ENCODE results near the gene MAMDC2.
"Not testable (repeated sequence)": the region's sequence is repeated elsewhere in the genome, so short reads cannot be mapped to it uniquely, and the experiment has no call there.

The MAMDC2 gene

GRCh38 chr9:70217029-70217428 is 173.4 kb downstream of the MAMDC2 start:
- Histone ChIP-seq H3K4me3 (ENCODE audit: low read depth in 1 of 2, low read length in 2 of 2) (no peak overlapping the region), H3K9me3 (ENCODE audit: control insufficient read depth in 1 of 2, low read length in 2 of 2) (no peaks in the 10 kb centered on the region), H3K4me1 (ENCODE audit: control insufficient read depth in 1 of 2, insufficient read depth in 2 of 2, low read length in 2 of 2) (no peaks in the 10 kb centered on the region), H3K27ac (ENCODE audit: low read length) (no peak overlapping the region), H3K27me3 (ENCODE audit: low read depth, low read length) (no peaks in the 10 kb centered on the region), H3K36me3 (ENCODE audit: control insufficient read depth in 1 of 2, insufficient read depth in 2 of 2, low read length in 2 of 2) (peaks cover 22 to 37% of the 10 kb centered on the region in 2 donors)

- Histone ChIP-seq H3K36me3 (ENCODE audit: control insufficient read depth in 1 of 2, insufficient read depth in 2 of 2, low read length in 2 of 2) (peaks cover 23 to 40% of the 10 kb centered on the region in 2 donors), H3K4me3 (ENCODE audit: low read depth in 1 of 2, low read length in 2 of 2) (no peak overlapping the region), H3K27me3 (ENCODE audit: low read depth, low read length) (no peaks in the 10 kb centered on the region), H3K9me3 (ENCODE audit: control insufficient read depth in 1 of 2, low read length in 2 of 2) (no peaks in the 10 kb centered on the region), H3K4me1 (ENCODE audit: control insufficient read depth in 1 of 2, insufficient read depth in 2 of 2, low read length in 2 of 2) (no peaks in the 10 kb centered on the region), H3K27ac (ENCODE audit: low read length) (no peak overlapping the region)
These were observed 175.1 kb downstream of the MAMDC2 start for GRCh38 chr9:70218767-70219166.

GRCh38 chr9:70220216-70220615 is 176.6 kb downstream of the MAMDC2 start:
- Histone ChIP-seq H3K4me3 (ENCODE audit: low read depth in 1 of 2, low read length in 2 of 2) (no peak overlapping the region), H3K27me3 (ENCODE audit: low read depth, low read length) (no peaks in the 10 kb centered on the region), H3K9me3 (ENCODE audit: control insufficient read depth in 1 of 2, low read length in 2 of 2) (no peaks in the 10 kb centered on the region), H3K4me1 (ENCODE audit: control insufficient read depth in 1 of 2, insufficient read depth in 2 of 2, low read length in 2 of 2) (no peaks in the 10 kb centered on the region), H3K36me3 (ENCODE audit: control insufficient read depth in 1 of 2, insufficient read depth in 2 of 2, low read length in 2 of 2) (peaks cover 14 to 41% of the 10 kb centered on the region in 2 donors), H3K27ac (ENCODE audit: low read length) (no peak overlapping the region)

- Histone ChIP-seq H3K4me3 (ENCODE audit: low read depth in 1 of 2, low read length in 2 of 2) (no peak overlapping the region), H3K27ac (ENCODE audit: low read length) (no peak overlapping the region), H3K9me3 (ENCODE audit: control insufficient read depth in 1 of 2, low read length in 2 of 2) (no peaks in the 10 kb centered on the region), H3K36me3 (ENCODE audit: control insufficient read depth in 1 of 2, insufficient read depth in 2 of 2, low read length in 2 of 2) (peaks cover 14 to 35% of the 10 kb centered on the region in 2 donors), H3K4me1 (ENCODE audit: control insufficient read depth in 1 of 2, insufficient read depth in 2 of 2, low read length in 2 of 2) (no peaks in the 10 kb centered on the region), H3K27me3 (ENCODE audit: low read depth, low read length) (no peaks in the 10 kb centered on the region)
These were observed 178.7 kb downstream of the MAMDC2 start for GRCh38 chr9:70222354-70222753.

GRCh38 chr9:70228118-70228517 is 184.5 kb downstream of the MAMDC2 start:
- Histone ChIP-seq H3K36me3 (ENCODE audit: control insufficient read depth in 1 of 2, insufficient read depth in 2 of 2, low read length in 2 of 2) (peaks cover 0 to 13% of the 10 kb centered on the region in 2 donors), H3K27me3 (ENCODE audit: low read depth, low read length) (no peaks in the 10 kb centered on the region), H3K4me3 (ENCODE audit: low read depth in 1 of 2, low read length in 2 of 2) (no peak overlapping the region), H3K27ac (ENCODE audit: low read length) (no peak overlapping the region), H3K9me3 (ENCODE audit: control insufficient read depth in 1 of 2, low read length in 2 of 2) (no peaks in the 10 kb centered on the region), H3K4me1 (ENCODE audit: control insufficient read depth in 1 of 2, insufficient read depth in 2 of 2, low read length in 2 of 2) (peaks cover 0 to 9% of the 10 kb centered on the region in 2 donors)

GRCh38 chr9:70228611-70229010 is 185.0 kb downstream of the MAMDC2 start:
- H3K4me3 ChIP-seq (ENCODE audit: low read depth in 1 of 2, low read length in 2 of 2): no peak overlapping the region
- H3K27me3 ChIP-seq (ENCODE audit: low read depth, low read length): no peaks in the 10 kb centered on the region
- H3K27ac ChIP-seq (ENCODE audit: low read length): peak overlapping the region; percentile 19
- no peaks in the 10 kb centered on the region for H3K9me3 ChIP-seq (ENCODE audit: control insufficient read depth in 1 of 2, low read length in 2 of 2)
- H3K36me3 ChIP-seq (ENCODE audit: control insufficient read depth in 1 of 2, insufficient read depth in 2 of 2, low read length in 2 of 2): peaks cover 0 to 9% of the 10 kb centered on the region in 2 donors
- peaks cover 0 to 9% of the 10 kb centered on the region in 2 donors for H3K4me1 ChIP-seq (ENCODE audit: control insufficient read depth in 1 of 2, insufficient read depth in 2 of 2, low read length in 2 of 2)

GRCh38 chr9:70229026-70229425 is 185.4 kb downstream of the MAMDC2 start:
- no peaks in the 10 kb centered on the region for H3K27me3 ChIP-seq (ENCODE audit: low read depth, low read length)
- H3K4me3 ChIP-seq (ENCODE audit: low read depth in 1 of 2, low read length in 2 of 2): no peak overlapping the region

GRCh38 chr9:70229579-70229978 is 185.9 kb downstream of the MAMDC2 start:
- H3K4me1 ChIP-seq (ENCODE audit: control insufficient read depth in 1 of 2, insufficient read depth in 2 of 2, low read length in 2 of 2): peaks cover 0 to 9% of the 10 kb centered on the region in 2 donors
- H3K9me3 ChIP-seq (ENCODE audit: control insufficient read depth in 1 of 2, low read length in 2 of 2): no peaks in the 10 kb centered on the region
- no peak overlapping the region for H3K4me3 ChIP-seq (ENCODE audit: low read depth in 1 of 2, low read length in 2 of 2)
- no peak overlapping the region for H3K27ac ChIP-seq (ENCODE audit: low read length)
- no peaks in the 10 kb centered on the region for H3K27me3 ChIP-seq (ENCODE audit: low read depth, low read length)
- no peaks in the 10 kb centered on the region for H3K36me3 ChIP-seq (ENCODE audit: control insufficient read depth in 1 of 2, insufficient read depth in 2 of 2, low read length in 2 of 2)

More at GRCh38 chr9:70229026-70229425, 185.4 kb downstream of the MAMDC2 start:
- Histone ChIP-seq H3K4me1 (ENCODE audit: control insufficient read depth in 1 of 2, insufficient read depth in 2 of 2, low read length in 2 of 2) (peaks cover 0 to 9% of the 10 kb centered on the region in 2 donors), H3K36me3 (ENCODE audit: control insufficient read depth in 1 of 2, insufficient read depth in 2 of 2, low read length in 2 of 2) (peaks cover 0 to 5% of the 10 kb centered on the region in 2 donors), H3K27ac (ENCODE audit: low read length) (no peak overlapping the region), H3K9me3 (ENCODE audit: control insufficient read depth in 1 of 2, low read length in 2 of 2) (no peaks in the 10 kb centered on the region)

GRCh38 chr9:70232476-70232875 is 188.8 kb downstream of the MAMDC2 start:
- Histone ChIP-seq H3K36me3 (ENCODE audit: control insufficient read depth in 1 of 2, insufficient read depth in 2 of 2, low read length in 2 of 2) (no peaks in the 10 kb centered on the region), H3K27ac (ENCODE audit: low read length) (no peak overlapping the region), H3K4me3 (ENCODE audit: low read depth in 1 of 2, low read length in 2 of 2) (no peak overlapping the region), H3K27me3 (ENCODE audit: low read depth, low read length) (no peaks in the 10 kb centered on the region), H3K4me1 (ENCODE audit: control insufficient read depth in 1 of 2, insufficient read depth in 2 of 2, low read length in 2 of 2) (peaks cover 0 to 9% of the 10 kb centered on the region in 2 donors), H3K9me3 (ENCODE audit: control insufficient read depth in 1 of 2, low read length in 2 of 2) (no peaks in the 10 kb centered on the region)

GRCh38 chr9:70234208-70234607 is 190.6 kb downstream of the MAMDC2 start:
- H3K4me1 ChIP-seq (ENCODE audit: control insufficient read depth in 1 of 2, insufficient read depth in 2 of 2, low read length in 2 of 2); H3K36me3 ChIP-seq (ENCODE audit: control insufficient read depth in 1 of 2, insufficient read depth in 2 of 2, low read length in 2 of 2); H3K27me3 ChIP-seq (ENCODE audit: low read depth, low read length); H3K4me3 ChIP-seq (ENCODE audit: low read depth in 1 of 2, low read length in 2 of 2); H3K9me3 ChIP-seq (ENCODE audit: control insufficient read depth in 1 of 2, low read length in 2 of 2); H3K27ac ChIP-seq (ENCODE audit: low read length): not testable (repeated sequence)

GRCh38 chr9:70245952-70246351 is 202.3 kb downstream of the MAMDC2 start:
- not testable (repeated sequence) for H3K4me3 ChIP-seq (ENCODE audit: low read depth in 1 of 2, low read length in 2 of 2); H3K9me3 ChIP-seq (ENCODE audit: control insufficient read depth in 1 of 2, low read length in 2 of 2)

GRCh38 chr9:70250221-70250620 is 206.6 kb downstream of the MAMDC2 start:
- Histone ChIP-seq H3K4me1 (ENCODE audit: control insufficient read depth in 1 of 2, insufficient read depth in 2 of 2, low read length in 2 of 2) (peaks cover 0 to under 1% of the 10 kb centered on the region in 2 donors), H3K36me3 (ENCODE audit: control insufficient read depth in 1 of 2, insufficient read depth in 2 of 2, low read length in 2 of 2) (no peaks in the 10 kb centered on the region), H3K4me3 (ENCODE audit: low read depth in 1 of 2, low read length in 2 of 2) (no peak overlapping the region), H3K27me3 (ENCODE audit: low read depth, low read length) (no peaks in the 10 kb centered on the region), H3K9me3 (ENCODE audit: control insufficient read depth in 1 of 2, low read length in 2 of 2) (no peaks in the 10 kb centered on the region), H3K27ac (ENCODE audit: low read length) (no peak overlapping the region)

More at GRCh38 chr9:70245952-70246351, 202.3 kb downstream of the MAMDC2 start:
- H3K36me3 ChIP-seq (ENCODE audit: control insufficient read depth in 1 of 2, insufficient read depth in 2 of 2, low read length in 2 of 2); H3K27ac ChIP-seq (ENCODE audit: low read length); H3K4me1 ChIP-seq (ENCODE audit: control insufficient read depth in 1 of 2, insufficient read depth in 2 of 2, low read length in 2 of 2); H3K27me3 ChIP-seq (ENCODE audit: low read depth, low read length): not testable (repeated sequence)
